NT2/D1 (cell line): ENCODE measurements around the gene PYROXD2.

Experiments
- SUZ12 ChIP-seq: IDR thresholded peaks from 2 replicates; pipeline ENCODE4 v1.6.1; 2011; ENCODE audit not compliant: insufficient read length, insufficient read depth; ENCODE audit errors: extremely low read depth
- YY1 ChIP-seq: IDR thresholded peaks from 2 replicates; pipeline ENCODE4 v1.6.1; 2011; ENCODE audit not compliant: insufficient read length, insufficient read depth
- ZNF274 ChIP-seq: IDR thresholded peaks from 2 replicates; pipeline ENCODE4 v1.6.1; 2011; ENCODE audit warnings: mild to moderate bottlenecking, low read depth, low read length

DNA sequence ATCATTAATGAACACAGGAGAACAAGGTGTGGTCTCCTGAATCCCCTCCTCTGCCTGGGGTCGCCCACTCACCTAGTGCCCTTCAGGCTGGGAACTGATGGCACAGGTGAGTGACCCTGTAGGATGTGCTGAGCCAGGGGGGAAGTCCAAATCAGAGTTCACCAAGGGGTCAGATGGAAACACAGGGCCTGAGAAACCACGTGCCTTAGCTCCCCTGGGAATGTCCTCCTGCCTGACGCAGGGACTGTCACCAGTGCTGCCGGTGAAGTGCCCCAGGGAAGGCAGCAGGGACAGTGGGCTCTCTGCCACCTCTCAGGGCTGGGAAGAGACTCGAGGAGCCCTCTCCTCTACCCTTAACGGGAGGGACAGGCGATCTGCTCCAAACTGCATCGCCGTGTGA lies 5.8 kb upstream of the PYROXD2 start:
- no peak for TF ChIP-seq YY1
- TF ChIP-seq ZNF274 = no peak
- no peak for TF ChIP-seq SUZ12
